Astrocyte (in vitro differentiated cells and primary cell): ENCODE data around the gene C10orf62. TPM values are rescaled to one million over a fixed set of nuclear protein-coding genes. Genes with fewer than 3 reads are reported as not detected.

Source experiments
- DNase-seq: peaks from one replicate; pipeline ENCODE4 v3.0.0-alpha.2; 2010; ENCODE audit warnings: low read depth
- FAIRE-seq: peaks from 2 replicates; lab custom pipeline; 2011; peaks lifted over from hg19 to GRCh38; lab: Jason Lieb, UNC
- H2AFZ ChIP-seq: 2 replicates; pipeline ENCODE4 v1.6.0; 2012; ENCODE audit warnings: low read depth, low read length, inconsistent platforms
- H3K27ac ChIP-seq: 2 replicates; pipeline ENCODE4 v1.5.1; 2011; ENCODE audit warnings: low read depth, low read length, inconsistent platforms
- H3K27me3 ChIP-seq: 2 replicates; pipeline ENCODE4 v1.6.0; 2011; ENCODE audit warnings: low read length, inconsistent platforms; ENCODE audit not compliant: insufficient read depth
- H3K36me3 ChIP-seq: 2 replicates; pipeline ENCODE4 v1.5.1; 2011; ENCODE audit warnings: low read length, inconsistent platforms; ENCODE audit not compliant: insufficient read depth
- H3K4me1 ChIP-seq: 2 replicates; pipeline ENCODE4 v1.5.1; 2011; ENCODE audit warnings: low read length, inconsistent platforms; ENCODE audit not compliant: insufficient read depth
- H3K4me2 ChIP-seq: 2 replicates; pipeline ENCODE4 v1.6.0; 2012; ENCODE audit warnings: low read length, inconsistent platforms
- H3K4me3 ChIP-seq: 2 replicates; pipeline ENCODE4 v1.5.1; 2011; ENCODE audit warnings: low read depth, mild to moderate bottlenecking, low read length, inconsistent platforms; ENCODE audit not compliant: insufficient read depth
- H3K79me2 ChIP-seq: 2 replicates; pipeline ENCODE4 v1.6.0; 2012; ENCODE audit warnings: mild to moderate bottlenecking, low read length, inconsistent platforms; ENCODE audit not compliant: insufficient read depth
- H3K9ac ChIP-seq: 2 replicates; pipeline ENCODE4 v1.6.0; 2012; ENCODE audit warnings: mild to moderate bottlenecking, low read length, inconsistent platforms
- H3K9me3 ChIP-seq: 2 replicates; pipeline ENCODE4 v1.5.1; 2012; ENCODE audit warnings: low read depth, mild to moderate bottlenecking, low read length, inconsistent platforms; ENCODE audit not compliant: insufficient read depth
- H4K20me1 ChIP-seq: 2 replicates; pipeline ENCODE4 v1.6.0; 2012; ENCODE audit warnings: low read length, inconsistent platforms; ENCODE audit not compliant: insufficient read depth
- H3K27ac Mint-ChIP-seq: one replicate; pipeline ENCODE4 v1.8.0; 2021; ENCODE audit warnings: mild to moderate bottlenecking, mixed read lengths; ENCODE audit not compliant: unreplicated experiment
- H3K27me3 Mint-ChIP-seq: one replicate; pipeline ENCODE4 v1.8.0; 2021; ENCODE audit warnings: low read depth, mixed read lengths; ENCODE audit not compliant: unreplicated experiment
- H3K36me3 Mint-ChIP-seq: one replicate; pipeline ENCODE4 v1.8.0; 2021; ENCODE audit warnings: low read depth, mixed read lengths; ENCODE audit not compliant: unreplicated experiment
- H3K4me1 Mint-ChIP-seq: one replicate; pipeline ENCODE4 v1.8.0; 2021; ENCODE audit warnings: low read depth, mixed read lengths; ENCODE audit not compliant: unreplicated experiment
- H3K4me3 Mint-ChIP-seq: one replicate; pipeline ENCODE4 v1.8.0; 2021; ENCODE audit warnings: mild to moderate bottlenecking, moderate library complexity, mixed read lengths; ENCODE audit not compliant: unreplicated experiment
- H3K9me3 Mint-ChIP-seq: one replicate; pipeline ENCODE4 v1.8.0; 2021; ENCODE audit warnings: mild to moderate bottlenecking, mixed read lengths; ENCODE audit not compliant: unreplicated experiment
- CTCF ChIP-seq: IDR thresholded peaks from 2 replicates; pipeline ENCODE4 v1.5.1; 2011; ENCODE audit warnings: low read depth, mild to moderate bottlenecking, inconsistent platforms, low read length, moderate library complexity; ENCODE audit not compliant: insufficient read depth
- EZH2 ChIP-seq: IDR thresholded peaks from 2 replicates; pipeline ENCODE4 v1.6.1; 2012; ENCODE audit warnings: mild to moderate bottlenecking, low read length, inconsistent platforms; ENCODE audit not compliant: insufficient read depth
- total RNA-seq: library from RNA; stranded (reverse); gene quantifications from 2 replicates; pipeline ENCODE4 v1.2.1, GENCODE V29; 2021

The C10orf62 gene
- total RNA-seq, 1 donor from 2014 or later = not detected

- Mint-ChIP-seq H3K4me3 (no peak overlapping the region), H3K9me3 (no peaks in the 10 kb centered on the region), H3K36me3 (peaks cover 3% of the 10 kb centered on the region), H3K27ac (no peak overlapping the region), H3K27me3 (no peaks in the 10 kb centered on the region), H3K4me1 (peaks cover 29% of the 10 kb centered on the region)
- no peak overlapping the region for H3K4me2 ChIP-seq
- no peak for DNase-seq
- no peak for TF ChIP-seq EZH2
- TF ChIP-seq CTCF = no peak
- no peak overlapping the region for H3K27ac ChIP-seq
- FAIRE-seq = no peak
- no peaks in the 10 kb centered on the region for H3K27me3 ChIP-seq
- H3K79me2 ChIP-seq = peaks cover 5% of the 10 kb centered on the region
- no peaks in the 10 kb centered on the region for H3K9me3 ChIP-seq
- H3K4me1 ChIP-seq = no peaks in the 10 kb centered on the region
- no peaks in the 10 kb centered on the region for H3K36me3 ChIP-seq
- no peak overlapping the region for H2AFZ ChIP-seq
- peaks cover 20% of the 10 kb centered on the region for H4K20me1 ChIP-seq
- no peak overlapping the region for H3K4me3 ChIP-seq
- no peak overlapping the region for H3K9ac ChIP-seq
Observed at GRCh38 chr10:97563337-97563736, 26.2 kb upstream of the C10orf62 start.

GRCh38 chr10:97564776-97565175 lies 24.7 kb upstream of the C10orf62 start:
- DNase-seq (peak; percentile 47), FAIRE-seq (no peak)
- H3K9me3 Mint-ChIP-seq = no peaks in the 10 kb centered on the region
- no peak for TF ChIP-seq CTCF
- no peak for TF ChIP-seq EZH2
- H3K79me2 ChIP-seq = peaks cover 5% of the 10 kb centered on the region
- H3K4me1 Mint-ChIP-seq = peaks cover 29% of the 10 kb centered on the region
- H3K27ac Mint-ChIP-seq = no peak overlapping the region
- peaks cover 20% of the 10 kb centered on the region for H4K20me1 ChIP-seq
- no peak overlapping the region for H3K4me3 ChIP-seq
- no peak overlapping the region for H3K27ac ChIP-seq
- no peaks in the 10 kb centered on the region for H3K9me3 ChIP-seq
- H3K4me2 ChIP-seq = no peak overlapping the region
- peaks cover 6% of the 10 kb centered on the region for H3K36me3 ChIP-seq
- H3K27me3 Mint-ChIP-seq = no peaks in the 10 kb centered on the region
- H3K36me3 Mint-ChIP-seq = peaks cover 3% of the 10 kb centered on the region
- no peaks in the 10 kb centered on the region for H3K27me3 ChIP-seq
- no peak overlapping the region for H3K9ac ChIP-seq
- H3K4me1 ChIP-seq = no peaks in the 10 kb centered on the region
- no peak overlapping the region for H2AFZ ChIP-seq
- no peak overlapping the region for H3K4me3 Mint-ChIP-seq

- FAIRE-seq = no peak
- Histone ChIP-seq H3K79me2 (peaks cover 5% of the 10 kb centered on the region), H3K4me3 (no peak overlapping the region), H3K9ac (no peak overlapping the region), H2AFZ (no peak overlapping the region), H3K27me3 (no peaks in the 10 kb centered on the region), H3K27ac (no peak overlapping the region), H3K9me3 (no peaks in the 10 kb centered on the region), H3K36me3 (peaks cover 6% of the 10 kb centered on the region), H3K4me2 (no peak overlapping the region), H4K20me1 (peaks cover 23% of the 10 kb centered on the region), H3K4me1 (no peaks in the 10 kb centered on the region)
- DNase-seq = no peak
- no peak overlapping the region for H3K4me3 Mint-ChIP-seq
- peaks cover 5% of the 10 kb centered on the region for H3K36me3 Mint-ChIP-seq
- TF ChIP-seq CTCF (no peak), EZH2 (no peak)
- peaks cover 18% of the 10 kb centered on the region for H3K4me1 Mint-ChIP-seq
- no peak overlapping the region for H3K27ac Mint-ChIP-seq
- H3K27me3 Mint-ChIP-seq = no peaks in the 10 kb centered on the region
- no peaks in the 10 kb centered on the region for H3K9me3 Mint-ChIP-seq
Observed at GRCh38 chr10:97566336-97566996, 23.1 kb upstream of the C10orf62 start.
